GM20000 (cell line): Measurements from ENCODE around the gene TRAPPC3L.
"Not testable (repeated sequence)": the region's sequence is repeated elsewhere in the genome, so short reads cannot be mapped to it uniquely, and the experiment has no call there.

Source experiments
- DNase-seq: peaks from one replicate; pipeline ENCODE4 v3.0.0; 2012; ENCODE audit warnings: low spot score
- CTCF ChIP-seq: IDR thresholded peaks from 2 replicates; pipeline ENCODE4 v1.5.1; 2012; ENCODE audit warnings: mild to moderate bottlenecking, control low read depth; ENCODE audit errors: extremely low read depth, missing control alignments

Gene TRAPPC3L

GRCh38 chr6:116500969-116501433, 44.5 kb downstream of the TRAPPC3L start:
- TF ChIP-seq CTCF = no peak
- DNase-seq = no peak

GRCh38 chr6:116497113-116497676, 48.3 kb downstream of the TRAPPC3L start:
- no peak for DNase-seq
- TF ChIP-seq CTCF = no peak

- not testable (repeated sequence) for DNase-seq
Observed at GRCh38 chr6:116495161-116495560, 50.3 kb downstream of the TRAPPC3L start.

GRCh38 chr6:116492331-116493067, 53.0 kb downstream of the TRAPPC3L start:
- no peak for TF ChIP-seq CTCF
- no peak for DNase-seq

- no peak for DNase-seq
- no peak for TF ChIP-seq CTCF
Observed at GRCh38 chr6:116491610-116492330, 53.7 kb downstream of the TRAPPC3L start.

GRCh38 chr6:116485559-116486184, 59.8 kb downstream of the TRAPPC3L start:
- no peak for DNase-seq

GRCh38 chr6:116483616-116484015, 61.9 kb downstream of the TRAPPC3L start:
- no peak for DNase-seq
- TF ChIP-seq CTCF = no peak

More at GRCh38 chr6:116485559-116486184, 59.8 kb downstream of the TRAPPC3L start:
- TF ChIP-seq CTCF = no peak
